ENCODE measurements around the gene CASR.

The CASR gene

DNA sequence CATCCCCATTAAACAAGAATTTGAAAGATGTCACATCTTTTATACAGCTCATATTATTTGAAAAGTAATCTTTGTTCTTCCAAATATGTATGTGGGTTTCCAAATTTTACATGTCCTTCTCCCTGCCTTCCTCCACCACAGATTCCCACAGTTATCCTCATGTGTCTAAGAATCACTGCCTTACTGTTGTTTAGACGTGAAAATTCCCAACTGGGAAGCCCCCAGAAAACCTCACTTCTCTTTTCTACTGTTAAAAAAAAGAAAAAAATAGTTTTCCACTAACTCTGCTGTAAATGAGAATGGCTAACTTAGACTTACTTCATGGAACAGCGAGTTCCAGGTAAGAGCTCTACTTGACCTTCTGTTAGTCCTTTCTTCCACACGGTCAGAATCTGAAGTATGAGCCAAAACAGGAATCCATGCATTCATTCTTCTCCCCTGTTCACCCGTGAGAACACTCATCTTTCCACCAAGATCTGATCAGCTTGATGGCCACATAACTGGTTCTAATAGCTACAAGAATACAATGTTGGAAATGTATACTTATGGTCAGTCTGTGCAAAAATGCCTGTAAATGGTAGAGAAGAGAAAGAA is 123.7 kb downstream of the CASR start:
- no peak for DNase-seq (ENCODE audit: low read depth)

DNA sequence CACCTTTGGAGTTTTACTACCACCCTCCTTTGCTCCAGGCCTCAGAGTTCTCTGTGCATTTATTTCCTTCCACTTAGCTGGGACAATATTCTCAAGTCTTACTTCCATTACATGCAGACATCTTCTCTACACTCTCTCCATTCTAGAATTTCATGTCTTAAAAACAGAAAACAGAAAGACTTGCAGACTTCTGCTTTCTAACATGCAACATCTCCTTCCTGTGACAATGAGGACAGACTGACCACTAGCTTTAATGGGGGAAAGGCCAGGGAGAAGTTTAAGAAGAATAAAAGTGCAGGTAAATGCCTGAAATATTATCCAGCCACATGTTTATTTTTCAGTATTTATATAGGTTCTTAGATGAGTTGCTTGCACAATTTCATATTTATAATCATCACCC is 124.5 kb downstream of the CASR start:
- DNase-seq (ENCODE audit: low read depth): no peak

DNA sequence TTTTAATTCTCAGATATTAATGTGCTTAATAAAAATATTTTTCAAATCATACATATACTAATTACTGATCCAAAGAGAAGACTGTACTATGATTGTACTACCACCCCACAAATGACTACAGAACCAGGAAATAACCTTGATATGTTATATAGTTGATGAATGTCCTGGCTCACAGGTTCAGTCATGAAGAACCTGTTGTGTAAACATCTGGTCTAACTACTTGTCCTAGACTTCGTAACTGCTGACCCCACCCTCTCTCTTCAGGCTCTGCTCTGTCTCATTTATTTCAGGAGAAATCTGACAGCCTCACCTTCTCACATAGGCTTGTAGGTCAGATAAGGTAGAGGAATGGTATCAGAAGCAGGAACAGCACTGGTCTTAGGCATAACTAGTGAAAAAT is 126.9 kb downstream of the CASR start:
- DNase-seq (ENCODE audit: low read depth): no peak

DNA sequence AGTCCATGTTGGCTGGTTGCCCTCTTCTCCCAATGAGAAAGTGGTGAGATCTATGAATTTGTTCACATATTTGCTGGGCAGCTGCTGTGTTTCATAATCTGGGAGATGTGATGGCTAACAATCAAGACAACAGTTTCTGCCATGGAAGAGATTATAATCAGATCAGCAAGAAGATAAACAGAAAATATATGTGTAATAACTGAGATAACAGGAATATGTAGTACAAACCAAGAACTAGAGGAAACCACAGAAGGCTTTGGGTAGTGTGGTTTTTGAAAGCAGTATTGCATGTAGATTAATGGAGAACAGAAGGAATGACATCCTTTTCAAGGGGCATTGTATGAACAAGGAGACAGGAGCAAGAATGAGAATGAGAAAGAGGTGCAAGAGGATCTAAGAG is 129.4 kb downstream of the CASR start:
- no peak for DNase-seq (ENCODE audit: low read depth)

DNA sequence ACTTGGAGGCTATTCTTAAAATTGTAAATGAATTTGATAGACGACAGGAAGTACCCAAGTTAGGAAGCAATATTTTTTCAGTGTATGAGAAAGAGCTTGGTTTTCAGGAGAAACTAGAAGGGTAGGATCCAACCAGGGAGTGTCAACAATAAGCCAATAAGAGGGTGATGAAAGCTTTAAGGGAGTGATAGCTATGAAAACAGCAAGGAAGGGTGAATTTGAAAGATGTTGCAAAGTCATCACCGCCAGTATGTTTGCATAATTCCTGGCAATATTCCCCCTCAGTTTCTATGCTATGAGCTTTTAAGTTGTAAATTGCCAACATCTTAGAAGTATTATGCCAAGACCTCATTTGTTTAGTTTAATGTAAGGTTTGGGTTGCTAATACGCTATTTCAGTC is 129.8 kb downstream of the CASR start:
- no peak for DNase-seq (ENCODE audit: low read depth)

DNA sequence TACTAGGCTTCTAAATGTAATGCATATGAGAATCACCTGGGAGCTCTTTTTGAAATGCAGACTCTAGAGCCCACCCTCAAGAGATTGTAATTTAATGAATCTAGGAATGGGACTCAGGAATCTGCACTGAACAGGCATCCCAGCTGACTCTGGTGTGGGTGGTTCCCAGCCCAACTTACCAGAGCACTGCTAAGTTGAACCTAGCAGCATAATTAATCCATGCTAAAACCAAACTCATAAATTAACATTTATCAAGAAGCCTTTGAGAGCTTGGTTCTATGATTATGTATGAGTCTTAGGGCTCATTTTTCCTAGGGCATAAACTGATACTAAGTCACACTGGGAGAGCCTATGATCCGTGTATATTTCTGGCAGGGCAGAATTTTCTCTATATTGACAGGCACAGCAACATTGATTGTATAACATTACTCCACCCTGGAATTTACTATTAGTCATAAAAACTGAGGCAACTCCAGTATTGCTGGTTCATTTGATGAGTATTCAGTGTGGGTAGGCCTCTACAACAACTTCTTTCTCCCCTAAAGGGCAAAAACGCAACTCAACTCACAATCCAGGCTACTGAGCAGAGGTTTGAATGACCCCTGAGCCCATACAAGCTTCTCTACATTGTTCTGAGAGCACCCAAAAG is 130.9 kb downstream of the CASR start:
- DNase-seq (ENCODE audit: low read depth): no peak

DNA sequence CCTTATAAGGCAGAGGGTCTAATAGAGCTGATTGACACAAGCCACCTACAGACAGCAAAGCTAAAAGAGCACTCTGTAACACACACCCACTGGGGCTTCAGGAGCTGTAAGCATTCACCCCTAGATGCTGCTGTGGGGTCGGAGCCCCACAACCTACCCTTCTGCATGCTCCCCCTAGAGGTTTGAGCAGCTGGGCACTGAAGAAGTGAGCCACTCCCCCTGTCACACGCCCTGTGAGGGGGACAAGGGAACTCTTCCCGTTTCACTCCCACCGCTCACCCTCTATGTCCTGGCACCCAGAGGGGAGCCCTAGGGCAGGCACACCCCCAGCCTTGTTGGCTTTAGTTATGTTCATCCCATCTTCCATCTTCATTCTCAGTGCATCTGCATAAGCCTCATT is 132.2 kb downstream of the CASR start:
- DNase-seq (ENCODE audit: low read depth): no peak

DNA sequence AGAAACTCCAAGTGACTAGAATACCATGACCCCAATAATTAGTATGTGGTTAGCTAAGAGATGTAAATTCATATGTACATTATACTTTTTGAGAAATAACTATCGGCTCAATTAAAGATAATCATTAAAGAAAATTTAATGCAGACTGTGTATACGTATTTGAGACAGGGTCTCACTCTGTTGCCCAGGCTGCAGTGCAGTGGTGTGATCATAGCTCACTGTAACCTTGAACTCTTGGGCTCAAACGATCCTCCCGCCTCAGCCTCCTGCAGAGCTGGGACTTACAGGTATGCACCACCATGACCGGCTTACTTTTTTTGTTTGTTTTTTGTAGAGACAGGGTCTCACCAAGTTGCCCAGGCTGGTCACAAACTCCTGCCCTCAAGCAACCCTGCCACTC is 132.9 kb downstream of the CASR start:
- DNase-seq (ENCODE audit: low read depth): no peak

DNA sequence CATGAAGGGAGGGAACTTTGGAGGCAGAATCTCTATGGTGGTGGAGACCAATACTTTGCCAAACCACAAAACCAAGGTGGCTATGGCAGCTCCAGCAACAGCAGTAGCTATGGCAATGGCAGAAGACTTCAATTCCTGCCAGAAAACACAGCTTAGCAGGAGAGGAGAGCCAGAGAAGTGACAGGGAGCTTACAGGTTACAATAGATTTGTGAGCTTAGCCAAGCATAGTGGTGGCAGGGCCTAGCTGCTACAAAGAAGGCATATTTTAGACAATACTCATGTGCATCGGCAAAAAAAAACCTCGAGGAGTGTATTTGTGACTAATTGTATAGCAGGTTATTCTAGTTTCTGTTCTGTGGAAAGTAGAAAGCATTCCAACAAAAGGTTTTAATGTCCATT is 135.2 kb downstream of the CASR start:
- no peak for DNase-seq (ENCODE audit: low read depth)

DNA sequence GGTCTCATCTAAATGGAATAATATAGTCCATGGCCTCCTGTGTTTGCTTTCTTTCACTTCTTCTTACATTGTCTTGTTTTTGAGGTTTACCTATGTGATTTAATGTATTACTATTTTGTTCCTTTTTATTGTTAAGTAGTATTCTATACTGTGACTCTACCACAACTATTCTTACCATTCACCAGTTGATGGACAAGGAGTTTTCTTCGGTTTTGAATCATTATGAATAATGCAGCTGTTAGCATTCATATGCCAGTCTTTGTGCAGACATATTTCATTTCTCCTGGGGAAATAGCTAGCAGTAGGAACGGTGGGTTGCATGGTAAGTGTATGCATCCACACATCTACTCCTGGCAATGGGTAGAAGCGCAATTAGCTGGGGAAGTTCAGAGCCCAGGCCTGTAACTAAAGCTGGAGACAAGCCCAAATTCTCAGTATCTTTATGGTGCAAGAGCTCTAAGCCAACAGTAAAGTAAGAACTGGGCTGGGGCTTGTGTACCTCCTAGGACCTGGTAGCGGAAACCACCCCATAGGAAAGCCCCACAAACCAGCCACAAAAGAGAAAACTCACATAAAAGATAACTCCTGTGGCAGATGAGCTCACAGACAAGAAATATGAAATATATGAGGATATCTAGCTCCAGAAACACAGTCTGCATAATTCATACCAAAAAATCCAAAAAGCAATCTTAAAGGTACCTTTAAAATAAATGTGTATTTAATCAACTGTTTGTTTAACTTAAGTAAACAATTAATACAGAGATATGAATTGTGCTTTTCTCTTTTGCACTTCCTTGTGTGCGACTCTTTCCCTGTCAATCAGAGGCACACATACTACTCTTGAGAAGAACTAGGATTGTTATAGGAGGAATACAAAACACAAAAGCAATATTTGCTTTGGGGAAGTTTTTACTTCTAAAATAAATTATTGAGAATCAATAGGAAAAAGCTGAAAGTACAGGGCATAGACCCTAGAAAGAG is 138.9 kb downstream of the CASR start:
- DNase-seq (ENCODE audit: low read depth): no peak

DNA sequence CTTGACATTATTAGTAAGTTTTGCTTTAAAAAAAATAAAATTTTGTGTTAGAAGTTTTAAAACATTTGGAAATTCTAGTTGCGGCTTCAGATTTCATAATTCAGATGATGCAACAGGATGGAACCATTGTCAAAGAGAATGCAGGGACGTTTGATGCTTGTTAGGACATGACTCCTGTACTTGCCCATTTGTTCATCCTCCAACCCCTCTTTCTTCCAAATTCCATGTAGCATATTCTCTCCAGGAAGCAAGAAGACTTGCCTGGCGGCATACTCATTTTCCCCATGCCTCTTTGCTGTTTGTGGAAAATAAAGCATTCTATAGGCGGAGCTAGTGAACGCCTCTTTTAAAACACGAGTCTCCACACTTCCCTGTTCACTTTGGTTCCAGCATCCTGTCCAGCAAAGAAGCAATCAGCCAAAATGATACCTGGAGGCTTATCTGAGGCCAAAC is 141.4 kb downstream of the CASR start, which contains the start of gene CSTA:
TSS of gene CSTA (plus strand) at position 378 of the 453 bp plus-strand sequence. CDS start at position 423, 45 bp downstream.
- DNase-seq (ENCODE audit: low read depth): no peak

DNA sequence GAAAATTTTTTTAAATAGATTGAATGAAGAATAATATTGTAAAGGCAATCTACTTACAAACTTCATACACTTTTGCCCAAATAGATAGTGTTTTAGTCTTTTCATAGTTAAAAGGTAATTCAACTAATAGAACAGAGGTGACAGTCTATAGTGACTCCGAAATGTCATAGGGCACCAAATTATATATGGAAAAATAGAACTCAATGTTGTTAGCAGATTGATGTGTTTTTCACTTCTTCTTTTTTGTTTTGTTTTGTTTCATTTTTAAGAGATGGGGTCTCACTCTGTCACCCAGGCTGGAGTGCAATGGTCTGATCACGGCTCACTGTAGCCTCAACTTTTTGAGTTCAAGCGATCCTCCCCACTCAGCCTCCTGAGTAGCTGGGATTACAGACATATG is 142.3 kb downstream of the CASR start:
- DNase-seq (ENCODE audit: low read depth): no peak

DNA sequence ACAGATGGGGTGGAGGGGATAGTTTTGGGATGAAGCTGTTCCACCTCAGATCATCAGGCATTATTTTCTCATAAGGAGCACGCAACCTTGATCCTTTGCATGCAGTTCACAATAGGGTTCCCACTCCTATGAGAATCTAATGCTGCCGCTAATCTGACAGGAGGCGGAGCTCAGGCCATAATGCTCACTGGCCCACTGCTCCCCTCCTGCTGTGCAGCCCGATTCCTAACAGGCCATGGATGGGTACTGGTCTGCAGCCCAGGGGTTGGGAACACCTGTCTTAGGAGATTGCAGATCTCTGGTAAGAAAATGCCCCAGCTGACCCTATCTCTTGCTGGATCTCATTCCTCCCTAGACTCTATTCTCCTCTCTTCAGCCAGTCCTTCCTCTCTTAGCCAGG is 148.4 kb downstream of the CASR start:
- DNase-seq (ENCODE audit: low read depth): no peak

DNA sequence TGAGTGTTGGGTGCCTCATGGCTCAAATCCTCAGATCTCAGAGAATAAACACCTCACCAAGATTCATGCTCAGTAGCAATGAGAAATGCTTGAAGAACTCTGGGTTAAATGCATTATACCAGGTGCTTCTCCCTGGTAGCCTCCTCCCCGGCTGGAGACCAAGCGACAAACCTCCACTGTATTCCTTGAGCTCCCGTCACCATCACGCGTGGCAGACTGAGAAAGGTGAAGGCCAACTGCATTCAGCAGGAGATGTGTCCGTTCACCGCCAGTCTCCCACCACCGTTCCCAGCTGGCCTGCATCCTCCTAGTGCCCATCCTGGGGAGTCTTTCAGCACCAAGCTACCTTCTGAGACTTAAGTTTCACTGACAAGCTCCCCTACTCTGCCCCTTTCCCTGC is 149.1 kb downstream of the CASR start:
- no peak for DNase-seq (ENCODE audit: low read depth)
